Kasumi-1 (cell line): ENCODE results near the gene TANGO6.

ENCODE experiments used
- DNase-seq, 2 experiments: peaks; one replicate each; lab custom pipeline; 2025; lab: John Stamatoyannopoulos, UW

Gene TANGO6

GRCh38 chr16:69100071-69100691, 256.9 kb downstream of the TANGO6 start:
- DNase-seq: no peak

GRCh38 chr16:69105501-69106361, 262.4 kb downstream of the TANGO6 start, which contains the start of gene HAS3:
Gene HAS3, plus strand, starts transcription at chr16:69105653. Its CDS starts 3,743 bp downstream, at chr16:69109396.
- peak; percentile 79 to 86 for DNase-seq

GRCh38 chr16:69106491-69107315, 263.4 kb downstream of the TANGO6 start:
- DNase-seq: no peak

GRCh38 chr16:69107316-69107962, 264.1 kb downstream of the TANGO6 start:
- no peak for DNase-seq

- no peak for DNase-seq
These were observed 265.0 kb downstream of the TANGO6 start for GRCh38 chr16:69108064-69108904.

- no peak for DNase-seq
These were observed 265.5 kb downstream of the TANGO6 start for GRCh38 chr16:69108905-69109252.

GRCh38 chr16:69109486-69110270, 266.3 kb downstream of the TANGO6 start:
- DNase-seq: no peak

GRCh38 chr16:69110406-69110805, 267.1 kb downstream of the TANGO6 start:
- DNase-seq: no peak

GRCh38 chr16:69111216-69111875, 268.0 kb downstream of the TANGO6 start:
- DNase-seq: no peak

GRCh38 chr16:69111876-69112230, 268.5 kb downstream of the TANGO6 start:
- no peak for DNase-seq

- DNase-seq: peak; percentile 46
These were observed 269.2 kb downstream of the TANGO6 start for GRCh38 chr16:69112285-69113129.

GRCh38 chr16:69113216-69113615, 269.9 kb downstream of the TANGO6 start:
- DNase-seq: no peak

GRCh38 chr16:69114346-69114975, 271.1 kb downstream of the TANGO6 start:
- no peak for DNase-seq

GRCh38 chr16:69114976-69115355, 271.6 kb downstream of the TANGO6 start:
- no peak for DNase-seq

- DNase-seq: no peak
These were observed 272.0 kb downstream of the TANGO6 start for GRCh38 chr16:69115361-69115760.

- no peak for DNase-seq
These were observed 272.5 kb downstream of the TANGO6 start for GRCh38 chr16:69115837-69116236.

GRCh38 chr16:69116256-69116875, 273.0 kb downstream of the TANGO6 start:
- DNase-seq: no peak

- DNase-seq: no peak
These were observed 273.6 kb downstream of the TANGO6 start for GRCh38 chr16:69116906-69117305.
